Panc1 (cell line): Measurements from ENCODE around the gene ZBED4. TPM values are rescaled to one million over a fixed set of nuclear protein-coding genes. Genes with fewer than 3 reads are reported as not detected.
A peak's percentile ranks its signal among the peaks of the same experiment; 100 is the strongest.

Experiments used
- ATAC-seq: fragments of 200-7000 bp; cut with Tn5 transposase; 2 replicates; pipeline ENCODE4 v1.9.1; 2020; ENCODE audit warnings: mild to moderate bottlenecking, moderate library complexity
- BruUV-seq: library from RNA; stranded (reverse); fragments of 400-500 nt; replicated peaks from 2 replicates; lab custom pipeline; 2021; lab: Mats Ljungman, UMichigan
- CTCF ChIA-PET: fragments of 300-600 bp; sonication (Branson Sonifier 250); formaldehyde crosslinking; loops from one replicate; lab custom pipeline; 2022; ENCODE audit warnings: antibody characterized with exemption; lab: Charles Lee
- POLR2A ChIA-PET: fragments of 300-600 bp; sonication (Branson Sonifier 250); formaldehyde crosslinking; loops from one replicate; lab custom pipeline; 2022; ENCODE audit warnings: antibody characterized with exemption; lab: Charles Lee
- DNase-seq: peaks from one replicate; pipeline ENCODE4 v3.0.0-alpha.2; 2010; ENCODE audit warnings: low read depth, low spot score
- H3K27ac ChIP-seq: 2 replicates; pipeline ENCODE4 v1.5.1; 2011; ENCODE audit warnings: mild to moderate bottlenecking, low read length, inconsistent platforms
- H3K27me3 ChIP-seq: fragments of 200-500 bp; sonication (Bioruptor generic); 2 replicates; pipeline ENCODE4 v1.6.0; 2014; ENCODE audit warnings: low read length, inconsistent platforms; ENCODE audit not compliant: control insufficient read depth, insufficient read depth
- H3K36me3 ChIP-seq: fragments of 200-500 bp; sonication (Bioruptor generic); 2 replicates; pipeline ENCODE4 v1.5.1; 2014; ENCODE audit warnings: inconsistent platforms, mild to moderate bottlenecking, low read length, moderate library complexity; ENCODE audit not compliant: control insufficient read depth, insufficient read depth
- H3K4me1 ChIP-seq: 2 replicates; pipeline ENCODE4 v1.5.1; 2011; ENCODE audit warnings: inconsistent platforms, mild to moderate bottlenecking, low read length, moderate library complexity; ENCODE audit not compliant: control insufficient read depth, insufficient read depth
- H3K4me3 ChIP-seq, 2 experiments: 2 replicates each; pipeline ENCODE4 v1.5.1; 2011 to 2012; ENCODE audit warnings: low read depth in 2 of 2, low read length in 2 of 2, mild to moderate bottlenecking in 2 of 2, inconsistent platforms in 1 of 2, moderate library complexity in 1 of 2
- H3K9me3 ChIP-seq: fragments of 200-500 bp; sonication (Bioruptor generic); 2 replicates; pipeline ENCODE4 v1.5.1; 2014; ENCODE audit warnings: low read depth, mild to moderate bottlenecking, inconsistent platforms, low read length, moderate library complexity; ENCODE audit not compliant: control insufficient read depth, insufficient read depth
- CTCF ChIP-seq: fragments of 450-650 bp; IDR thresholded peaks from 2 replicates; pipeline ENCODE4 v1.5.1; 2017; ENCODE audit warnings: mild to moderate bottlenecking
- POLR2AphosphoS5 ChIP-seq: IDR thresholded peaks from 2 replicates; pipeline ENCODE4 v1.6.1; 2012; ENCODE audit warnings: mild to moderate bottlenecking, low read depth, low read length, moderate library complexity
- REST ChIP-seq, 2 experiments: IDR thresholded peaks; 2 replicates each; pipeline ENCODE4 v1.6.1; 2011 to 2012; ENCODE audit warnings: low read depth in 2 of 2, control low read depth in 1 of 2, low read length in 1 of 2, mild to moderate bottlenecking in 1 of 2, moderate library complexity in 1 of 2; ENCODE audit not compliant: insufficient read depth in 1 of 2
- SIN3A ChIP-seq: IDR thresholded peaks from 2 replicates; pipeline ENCODE4 v1.6.1; 2012; ENCODE audit warnings: low read depth, mild to moderate bottlenecking, low read length, moderate library complexity, borderline replicate concordance; ENCODE audit not compliant: insufficient read depth
- TCF7L2 ChIP-seq: IDR thresholded peaks from 2 replicates; pipeline ENCODE4 v1.6.1; 2011; ENCODE audit warnings: mild to moderate bottlenecking, low read depth, low read length, inconsistent platforms
- in situ Hi-C: cut with HindIII; loops from 2 replicates; pipeline ENCODE4 v1.10.0; 2016; ENCODE audit warnings: low sequenced_read_pairs, low pct_unique_long_range_greater_than_20kb
- intact Hi-C: fragments of 100-400 bp; cut with micrococcal nuclease; formaldehyde crosslinking; loops from one replicate; pipeline ENCODE4 v1.10.0; 2022; ENCODE audit not compliant: unreplicated experiment
- total RNA-seq: library from RNA; stranded (reverse); gene quantifications from one replicate; pipeline ENCODE4 v1.2.1, GENCODE V29; 2021; ENCODE audit not compliant: unreplicated experiment

The ZBED4 gene
- total RNA-seq, 1 experiment from 2014 or later: 17.3 TPM

GRCh38 chr22:49869086-49869830, 15.6 kb downstream of the ZBED4 start:
- DNase-seq: no peak
- Histone ChIP-seq H3K27ac (no peak overlapping the region), H3K36me3 (no peaks in the 10 kb centered on the region), H3K9me3 (peaks cover 13% of the 10 kb centered on the region; the same call in 1 of the 2 replicates), H3K4me1 (no peaks in the 10 kb centered on the region), H3K4me3 (no peak overlapping the region), H3K27me3 (no peaks in the 10 kb centered on the region)
- POLR2A ChIA-PET: no interaction called here
- CTCF ChIA-PET: no interaction called here
- TF ChIP-seq POLR2AphosphoS5: no peak
- no peak for TF ChIP-seq TCF7L2
- TF ChIP-seq REST (IDR thresholded peaks at IDR 0.05; ENCODE audit: insufficient read depth in 1 of 2, low read depth in 2 of 2, low read length in 1 of 2): no peak
- no peak for TF ChIP-seq SIN3A
- no peak for TF ChIP-seq CTCF
- in situ Hi-C loops (no loop called here), intact Hi-C loops (no loop called here)
- ATAC-seq: no peak
- BruUV-seq: no TSS peak

GRCh38 chr22:49869845-49870712, 16.4 kb downstream of the ZBED4 start:
- ChIA-PET CTCF (interaction anchor here (0.6 kb wide), 1 partner anchor 9 kb away, joined by 5 read pairs; no protein-coding TSS in a partner anchor), POLR2A (no interaction called here)
- Histone ChIP-seq H3K4me3 (no peak overlapping the region), H3K4me1 (no peaks in the 10 kb centered on the region), H3K27ac (no peak overlapping the region), H3K36me3 (no peaks in the 10 kb centered on the region), H3K27me3 (no peaks in the 10 kb centered on the region), H3K9me3 (peaks cover 13% of the 10 kb centered on the region; the same call in 1 of the 2 replicates)
- no peak for TF ChIP-seq POLR2AphosphoS5
- TF ChIP-seq TCF7L2: no peak
- no peak for TF ChIP-seq SIN3A
- TF ChIP-seq REST (IDR thresholded peaks at IDR 0.05; ENCODE audit: insufficient read depth in 1 of 2, low read depth in 2 of 2, low read length in 1 of 2): no peak
- TF ChIP-seq CTCF: no peak
- ATAC-seq: no peak
- intact Hi-C loops: no loop called here
- in situ Hi-C loops: no loop called here
- BruUV-seq: TSS peak; percentile 13
- DNase-seq: no peak
